Common myeloid progenitor, CD34-positive (primary cell): ENCODE results near the gene CLDN6.

Experiments
- CTCF ChIA-PET: fragments of 350-600 bp; sonication (Branson Sonifier 250); formaldehyde crosslinking; loops from one replicate; lab custom pipeline; 2021; ENCODE audit warnings: antibody characterized with exemption; lab: Charles Lee
- POLR2A ChIA-PET: fragments of 350-600 bp; sonication (Branson Sonifier 250); formaldehyde crosslinking; loops from one replicate; lab custom pipeline; 2021; ENCODE audit warnings: antibody characterized with exemption; lab: Charles Lee
- DNase-seq, 3 donors: peaks; one replicate each; pipeline versions ENCODE4 v3.0.0 to v3.0.0-alpha.2; 2013
- H3K27ac ChIP-seq, 2 experiments: 1 replicate in 1 of 2; 2 replicates in 1 of 2; pipeline ENCODE4 v1.7.0; 2013; ENCODE audit warnings: inconsistent platforms in 2 of 2, low read length in 2 of 2, mild to moderate bottlenecking in 2 of 2, low read depth in 1 of 2, moderate library complexity in 1 of 2; ENCODE audit not compliant: severe bottlenecking in 2 of 2, insufficient read depth in 1 of 2, poor library complexity in 1 of 2
- H3K27me3 ChIP-seq, 5 experiments: replicated peaks in 2 of 5; 1 replicate in 3 of 5; 2 replicates in 2 of 5; pipeline versions ENCODE4 v1.6.1 to v1.7.0; 2013; ENCODE audit warnings: low read length in 4 of 5, mild to moderate bottlenecking in 2 of 5, moderate library complexity in 2 of 5, inconsistent platforms in 1 of 5; ENCODE audit not compliant: insufficient read depth in 5 of 5, control insufficient read depth in 4 of 5
- H3K36me3 ChIP-seq, 4 experiments: 1 replicate in 2 of 4; 2 replicates in 2 of 4; pipeline versions ENCODE4 v1.6.1 to v1.7.0; 2013; ENCODE audit warnings: low read length in 3 of 4, control low read depth in 1 of 4, mild to moderate bottlenecking in 1 of 4; ENCODE audit not compliant: control insufficient read depth in 4 of 4, insufficient read depth in 4 of 4
- H3K4me1 ChIP-seq, 4 experiments: 1 replicate in 3 of 4; 2 replicates in 1 of 4; pipeline versions ENCODE4 v1.6.1 to v1.7.1; 2013; ENCODE audit warnings: low read length in 3 of 4, mild to moderate bottlenecking in 3 of 4, control low read depth in 1 of 4, inconsistent platforms in 1 of 4, moderate library complexity in 1 of 4; ENCODE audit not compliant: control insufficient read depth in 4 of 4, insufficient read depth in 4 of 4; ENCODE audit errors: control extremely low read depth in 1 of 4
- H3K4me3 ChIP-seq, 7 experiments: 1 replicate in 4 of 7; 2 replicates in 3 of 7; pipeline versions ENCODE4 v1.5.1 to v1.7.0; 2013; ENCODE audit warnings: mild to moderate bottlenecking in 7 of 7, low read length in 6 of 7, moderate library complexity in 6 of 7, inconsistent platforms in 2 of 7, low read depth in 2 of 7, control low read depth in 1 of 7; ENCODE audit not compliant: insufficient read depth in 4 of 7, control insufficient read depth in 1 of 7; ENCODE audit errors: extremely low read depth in 1 of 7
- H3K9me3 ChIP-seq, 5 experiments: 1 replicate in 4 of 5; 2 replicates in 1 of 5; pipeline versions ENCODE4 v1.6.1 to v1.7.1; 2013; ENCODE audit warnings: low read length in 4 of 5, mild to moderate bottlenecking in 2 of 5, inconsistent platforms in 1 of 5, low read depth in 1 of 5, moderate library complexity in 1 of 5; ENCODE audit not compliant: control insufficient read depth in 4 of 5, insufficient read depth in 2 of 5; ENCODE audit errors: control extremely low read depth in 1 of 5
- WGBS: methylation state at CpG from one replicate; pipeline ENCODE4 v1.1.5; 2013; ENCODE audit not compliant: insufficient coverage; 5-methylcytosine and 5-hydroxymethylcytosine counted together

Gene CLDN6

GRCh38 chr16:3020604-3021448, 2.8 kb upstream of the CLDN6 start:
- ChIA-PET CTCF (interaction anchor here (2.2 to 6.4 kb wide), 4 partner anchors 10 to 108 kb away, joined by 9 to 101 read pairs (median 61); no protein-coding TSS in a partner anchor), POLR2A (interaction anchor here (1.0 to 3.5 kb wide), 5 partner anchors 9 to 16 kb away, joined by 3 to 15 read pairs (median 6); no protein-coding TSS in a partner anchor)
- no peaks in the 10 kb centered on the region for H3K9me3 ChIP-seq
- peak; percentile 45 to 82 (median 77) for DNase-seq
- no peak overlapping the region for H3K27ac ChIP-seq
- WGBS: under 1% methylated on average over 33 of the region's 57 CpGs
- no peaks in the 10 kb centered on the region for H3K27me3 ChIP-seq
- peaks cover 0 to 5% (median 4%) of the 10 kb centered on the region in 4 experiments for H3K36me3 ChIP-seq
- H3K4me3 ChIP-seq: peak overlapping the region; percentile 31 to 80 (median 64)
- H3K4me1 ChIP-seq: peaks cover 0 to 60% (median 57%) of the 10 kb centered on the region in 4 experiments

DNA sequence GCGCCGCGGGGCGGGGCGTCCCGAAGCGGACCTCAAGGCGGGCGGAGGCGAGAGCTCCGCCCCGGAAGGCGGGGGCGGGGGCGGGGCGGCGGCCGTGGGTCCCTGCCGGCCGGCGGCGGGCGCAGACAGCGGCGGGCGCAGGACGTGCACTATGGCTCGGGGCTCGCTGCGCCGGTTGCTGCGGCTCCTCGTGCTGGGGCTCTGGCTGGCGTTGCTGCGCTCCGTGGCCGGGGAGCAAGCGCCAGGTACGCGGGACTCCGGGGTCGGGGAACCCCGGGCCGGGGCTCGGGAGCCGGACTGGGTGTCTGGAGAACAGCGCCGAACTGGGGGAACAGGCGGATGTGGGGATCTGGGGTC, 2.2 kb upstream of the CLDN6 start, which contains the start of gene TNFRSF12A:
TNFRSF12A (plus strand) TSS at position 122 of the 357 bp plus-strand sequence; CDS start at position 152, 30 bp downstream.
- ChIA-PET CTCF (interaction anchor here (1.0 to 6.4 kb wide), 5 partner anchors 10 to 109 kb away, joined by 3 to 101 read pairs (median 22); no protein-coding TSS in a partner anchor), POLR2A (interaction anchor here (1.0 to 3.5 kb wide), 5 partner anchors 10 to 16 kb away, joined by 3 to 15 read pairs (median 6); no protein-coding TSS in a partner anchor)
- peak; percentile 63 to 81 (median 72) for DNase-seq
- Histone ChIP-seq H3K36me3 (no peaks in the 10 kb centered on the region), H3K27ac (no peak within 1 kb of the TSS), H3K4me3 (peak within 1 kb of the TSS; percentile 31 to 80 (median 64)), H3K27me3 (no peaks in the 10 kb centered on the region), H3K9me3 (no peaks in the 10 kb centered on the region), H3K4me1 (peaks cover 0 to 60% (median 57%) of the 10 kb centered on the region in 4 experiments)
- WGBS: under 1% methylated on average over 25 of the region's 49 CpGs

DNA sequence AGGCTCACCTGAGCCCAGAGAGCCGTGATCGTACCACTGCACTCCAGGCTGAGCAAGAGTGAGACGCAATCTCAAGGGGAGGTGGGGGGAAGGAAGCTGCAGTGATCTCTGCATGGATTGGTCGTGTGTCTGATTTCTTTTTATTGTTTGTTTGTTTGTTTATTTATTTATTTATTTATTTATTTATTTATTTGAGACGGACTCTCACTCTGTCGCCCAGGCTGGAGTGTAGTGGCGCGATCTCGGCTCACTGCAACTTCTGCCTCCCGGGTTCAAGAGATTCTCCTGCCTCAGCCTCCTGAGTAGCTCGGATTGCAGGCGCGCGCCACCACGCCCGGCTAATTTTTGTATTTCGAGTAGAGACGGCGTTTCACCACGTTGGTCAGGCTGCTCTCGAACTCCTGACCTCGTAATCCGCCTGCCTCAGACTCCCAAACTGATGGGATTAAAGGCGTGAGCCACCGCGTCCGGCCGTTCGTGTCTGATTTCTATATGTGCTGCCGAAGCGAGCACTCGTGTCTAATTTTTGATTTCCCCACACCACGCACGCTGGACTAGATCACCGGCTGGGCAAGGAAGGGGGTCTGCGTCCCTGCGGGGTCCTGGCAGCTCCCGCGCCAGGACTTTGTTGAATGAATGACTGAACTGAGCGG, 1.7 kb upstream of the CLDN6 start:
- Histone ChIP-seq H3K4me3 (peak overlapping the region; percentile 22 to 80 (median 64)), H3K4me1 (peaks cover 0 to 60% (median 57%) of the 10 kb centered on the region in 4 experiments), H3K27ac (no peak overlapping the region), H3K36me3 (no peaks in the 10 kb centered on the region), H3K9me3 (no peaks in the 10 kb centered on the region), H3K27me3 (peaks cover 0 to 2% (median 0%) of the 10 kb centered on the region in 5 experiments)
- CTCF ChIA-PET: interaction anchor here (1.0 to 6.4 kb wide), 5 partner anchors 9 to 109 kb away, joined by 3 to 101 read pairs (median 22); no protein-coding TSS in a partner anchor
- no peak for DNase-seq
- POLR2A ChIA-PET: interaction anchor here (1.6 to 3.5 kb wide), 3 partner anchors 10 to 15 kb away, joined by 6 to 15 read pairs (median 11); no protein-coding TSS in a partner anchor
- 31% methylated on average over 35 of the region's 40 CpGs for WGBS

- 99% methylated on average over 13 of the region's 20 CpGs for WGBS
- Histone ChIP-seq H3K36me3 (no peaks in the 10 kb centered on the region), H3K27ac (no peak overlapping the region), H3K27me3 (peaks cover 0 to 2% (median 0%) of the 10 kb centered on the region in 5 experiments), H3K4me1 (peaks cover 0 to 44% (median 41%) of the 10 kb centered on the region in 4 experiments), H3K9me3 (no peaks in the 10 kb centered on the region), H3K4me3 (no peak overlapping the region)
- ChIA-PET CTCF (interaction anchor here (1.8 kb wide), 1 partner anchor 15 kb away, joined by 3 read pairs; no protein-coding TSS in a partner anchor), POLR2A (no interaction called here)
- no peak for DNase-seq
Measured at GRCh38 chr16:3017344-3017743, 639 bp downstream of the CLDN6 start.

DNA sequence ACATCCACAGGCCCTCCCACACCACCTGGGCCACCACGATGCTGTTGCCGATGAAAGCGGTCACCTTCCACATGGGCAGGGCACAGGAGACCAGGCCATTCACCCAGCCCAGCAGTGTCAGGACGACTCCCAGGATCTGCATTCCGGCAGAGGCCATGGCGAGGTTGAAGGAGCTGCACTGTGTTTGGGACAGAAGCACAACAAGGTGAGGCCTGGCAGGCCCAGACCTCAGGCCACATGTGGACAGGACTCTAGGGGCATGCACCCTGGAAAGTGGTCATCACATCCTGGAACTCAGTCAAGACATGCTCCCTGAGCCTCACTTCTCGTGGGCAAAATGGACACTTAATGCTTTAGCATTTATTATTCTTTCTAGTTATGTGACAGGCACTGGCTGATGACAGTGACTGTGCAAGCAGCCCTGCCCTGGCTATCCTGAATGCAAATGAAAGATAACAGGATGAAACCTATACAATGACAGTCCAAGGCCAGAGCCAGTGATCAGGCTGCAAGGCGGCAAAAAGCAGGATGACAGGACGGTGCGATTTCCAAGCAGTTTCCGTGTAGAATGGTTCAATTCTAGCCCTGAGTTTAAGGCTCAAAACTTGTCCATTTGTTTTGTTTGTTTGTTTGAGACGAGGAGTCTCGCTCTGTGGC, 2.0 kb downstream of the CLDN6 start:
- Histone ChIP-seq H3K27me3 (peaks cover 0 to 4% (median 0%) of the 10 kb centered on the region in 5 experiments), H3K4me1 (peaks cover 0 to 35% (median 29%) of the 10 kb centered on the region in 4 experiments)
- 99% methylated on average over 9 of the region's 13 CpGs for WGBS

DNA sequence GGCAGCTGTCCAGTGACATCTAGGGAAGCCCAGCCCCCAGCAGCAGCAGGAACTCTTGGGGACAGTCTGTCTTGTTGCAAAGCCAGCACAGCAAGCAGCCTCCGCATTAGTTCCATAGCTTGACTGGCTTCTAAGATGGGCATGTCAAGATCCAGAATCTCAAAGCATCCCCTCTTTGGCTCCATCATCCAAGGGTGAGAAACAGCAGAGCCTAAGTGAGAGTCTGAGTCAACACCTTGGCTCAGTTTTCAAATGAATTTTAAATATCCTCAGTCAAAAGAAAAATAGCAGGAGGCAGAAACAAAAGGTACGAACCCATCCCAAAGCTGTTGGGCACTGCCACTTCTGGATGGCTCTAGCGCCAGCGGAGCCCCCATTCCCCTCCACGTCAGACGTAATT, 3.0 kb downstream of the CLDN6 start:
- no peak overlapping the region for H3K4me3 ChIP-seq
- peaks cover 0 to 29% (median 22%) of the 10 kb centered on the region in 4 experiments for H3K4me1 ChIP-seq
- H3K36me3 ChIP-seq: no peaks in the 10 kb centered on the region
- DNase-seq: no peak
- ChIA-PET CTCF (interaction anchor here (2.1 kb wide), 1 partner anchor 14 kb away, joined by 15 read pairs; no protein-coding TSS in a partner anchor), POLR2A (interaction anchor here (0.8 kb wide), 1 partner anchor 13 kb away, joined by 3 read pairs; no protein-coding TSS in a partner anchor)
- H3K27ac ChIP-seq: no peak overlapping the region
- peaks cover 0 to 4% (median 0%) of the 10 kb centered on the region in 5 experiments for H3K27me3 ChIP-seq
- 94% methylated on average over 6 of the region's 6 CpGs for WGBS
- no peaks in the 10 kb centered on the region for H3K9me3 ChIP-seq

More for the DNA sequence above, 2.0 kb downstream of the CLDN6 start:
- POLR2A ChIA-PET: no interaction called here
- Histone ChIP-seq H3K36me3 (no peaks in the 10 kb centered on the region), H3K27ac (no peak overlapping the region), H3K4me3 (no peak overlapping the region), H3K9me3 (no peaks in the 10 kb centered on the region)
- DNase-seq: no peak
- CTCF ChIA-PET: interaction anchor here (1.8 kb wide), 1 partner anchor 16 kb away, joined by 3 read pairs; no protein-coding TSS in a partner anchor
